Right atrium auricular region (tissue), 2 donors: ENCODE data around the gene ENTR1. TPM values are rescaled to one million over a fixed set of nuclear protein-coding genes. Genes with fewer than 3 reads are reported as not detected.
"Not testable (repeated sequence)": the region's sequence is repeated elsewhere in the genome, so short reads cannot be mapped to it uniquely, and the experiment has no call there.

Experiments
- DNase-seq: peaks from one replicate; pipeline ENCODE4 v3.0.0-alpha.2; 2019; ENCODE audit warnings: low spot score
- H3K27ac ChIP-seq, 2 donors: fragments of 200-600 bp; sonication (generic); 1 replicate in 1 of 2; 2 replicates in 1 of 2; pipeline ENCODE4 v1.5.1; 2016 to 2019
- H3K27me3 ChIP-seq, 2 donors: fragments of 200-600 bp; sonication (generic); one replicate each; pipeline versions ENCODE4 v1.5.1 to v1.6.0; 2017 to 2019
- H3K36me3 ChIP-seq: fragments of 200-600 bp; sonication (generic); one replicate; pipeline ENCODE4 v1.5.1; 2016
- H3K4me1 ChIP-seq, 2 donors: fragments of 200-600 bp; sonication (generic); one replicate each; pipeline versions ENCODE4 v1.5.1 to v1.6.0; 2017 to 2019
- H3K4me3 ChIP-seq, 2 donors: fragments of 200-600 bp; sonication (generic); 1 replicate in 1 of 2; 2 replicates in 1 of 2; pipeline ENCODE4 v1.5.1; 2017 to 2019; ENCODE audit warnings: mild to moderate bottlenecking in 1 of 2, moderate library complexity in 1 of 2
- H3K9me3 ChIP-seq, 2 donors: fragments of 200-600 bp; sonication (generic); one replicate each; pipeline ENCODE4 v1.5.1; 2019
- total RNA-seq, 2 donors: library from RNA; depleted of rRNA; stranded (reverse); fragments of >200 nt; gene quantifications; one replicate each; pipeline ENCODE4 v1.1.0, GENCODE V29; 2016
- TF ChIP-seq, protein P1 (sequence below), 2 donors: fragments of 200-600 bp; sonication (generic); IDR thresholded peaks; one replicate each; pipeline ENCODE4 v1.5.1; 2019; ENCODE audit warnings: antibody characterized with exemption in 2 of 2

The ENTR1 gene
- total RNA-seq, 2 donors from 2014 or later = 10.3 to 17.6 TPM

GRCh38 chr9:136409557-136410455 lies 608 bp downstream of the ENTR1 start:
- peaks cover 0 to 29% of the 10 kb centered on the region in 2 donors for H3K4me1 ChIP-seq
- H3K9me3 ChIP-seq = no peaks in the 10 kb centered on the region
- H3K4me3 ChIP-seq = peak overlapping the region; percentile 74 to 97
- H3K36me3 ChIP-seq = peaks cover 49% of the 10 kb centered on the region
- no peaks in the 10 kb centered on the region for H3K27me3 ChIP-seq
- TF ChIP-seq, protein P1, sequence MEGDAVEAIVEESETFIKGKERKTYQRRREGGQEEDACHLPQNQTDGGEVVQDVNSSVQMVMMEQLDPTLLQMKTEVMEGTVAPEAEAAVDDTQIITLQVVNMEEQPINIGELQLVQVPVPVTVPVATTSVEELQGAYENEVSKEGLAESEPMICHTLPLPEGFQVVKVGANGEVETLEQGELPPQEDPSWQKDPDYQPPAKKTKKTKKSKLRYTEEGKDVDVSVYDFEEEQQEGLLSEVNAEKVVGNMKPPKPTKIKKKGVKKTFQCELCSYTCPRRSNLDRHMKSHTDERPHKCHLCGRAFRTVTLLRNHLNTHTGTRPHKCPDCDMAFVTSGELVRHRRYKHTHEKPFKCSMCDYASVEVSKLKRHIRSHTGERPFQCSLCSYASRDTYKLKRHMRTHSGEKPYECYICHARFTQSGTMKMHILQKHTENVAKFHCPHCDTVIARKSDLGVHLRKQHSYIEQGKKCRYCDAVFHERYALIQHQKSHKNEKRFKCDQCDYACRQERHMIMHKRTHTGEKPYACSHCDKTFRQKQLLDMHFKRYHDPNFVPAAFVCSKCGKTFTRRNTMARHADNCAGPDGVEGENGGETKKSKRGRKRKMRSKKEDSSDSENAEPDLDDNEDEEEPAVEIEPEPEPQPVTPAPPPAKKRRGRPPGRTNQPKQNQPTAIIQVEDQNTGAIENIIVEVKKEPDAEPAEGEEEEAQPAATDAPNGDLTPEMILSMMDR (IDR thresholded peaks at IDR 0.05) = no peak
- DNase-seq = peak; percentile 62
- H3K27ac ChIP-seq = peak overlapping the region; percentile 68 to 70

- TF ChIP-seq, protein P1 (IDR thresholded peaks at IDR 0.05) = no peak
- no peak for DNase-seq
- H3K9me3 ChIP-seq = no peaks in the 10 kb centered on the region
- no peaks in the 10 kb centered on the region for H3K27me3 ChIP-seq
- H3K27ac ChIP-seq = no peak overlapping the region
- H3K4me3 ChIP-seq = no peak overlapping the region
- H3K4me1 ChIP-seq = peaks cover 0 to 29% of the 10 kb centered on the region in 2 donors
- peaks cover 33% of the 10 kb centered on the region for H3K36me3 ChIP-seq
Observed at GRCh38 chr9:136407911-136408310, 2.5 kb downstream of the ENTR1 start.

- not testable (repeated sequence) for H3K27ac ChIP-seq, DNase-seq, H3K4me3 ChIP-seq, H3K9me3 ChIP-seq, H3K27me3 ChIP-seq
- peaks cover 25% of the 10 kb centered on the region for H3K36me3 ChIP-seq
- peaks cover 0 to 28% of the 10 kb centered on the region in 2 donors for H3K4me1 ChIP-seq
Observed at GRCh38 chr9:136407061-136407460, 3.4 kb downstream of the ENTR1 start.

DNA sequence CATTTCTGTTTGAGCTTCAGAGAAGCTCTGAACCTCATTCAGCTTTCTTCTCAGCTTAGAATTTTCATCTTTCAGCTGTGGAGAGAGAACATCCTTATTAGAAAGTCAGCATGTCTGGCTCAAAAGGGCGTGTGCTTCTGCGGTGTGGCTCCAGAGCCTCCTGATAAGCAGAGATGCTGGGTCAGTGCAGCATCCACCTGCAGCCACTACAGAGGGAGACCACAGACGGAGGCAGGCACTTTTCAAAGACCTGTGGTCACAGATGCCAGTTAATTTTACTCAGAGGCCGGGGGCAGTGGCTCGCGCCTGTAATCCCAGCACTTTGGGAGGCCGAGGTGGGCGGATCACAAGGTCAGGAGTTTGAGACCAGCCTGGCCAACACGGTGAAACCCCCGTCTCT lies 4.5 kb downstream of the ENTR1 start:
- not testable (repeated sequence) for H3K27ac ChIP-seq, DNase-seq, H3K4me3 ChIP-seq, H3K27me3 ChIP-seq, H3K9me3 ChIP-seq
- Histone ChIP-seq H3K4me1 (peaks cover 0 to 17% of the 10 kb centered on the region in 2 donors), H3K36me3 (peaks cover 25% of the 10 kb centered on the region)

GRCh38 chr9:136405481-136405880 lies 4.9 kb downstream of the ENTR1 start:
- peaks cover 0 to 19% of the 10 kb centered on the region in 2 donors for H3K4me1 ChIP-seq
- H3K9me3 ChIP-seq = no peaks in the 10 kb centered on the region
- TF ChIP-seq, protein P1 (IDR thresholded peaks at IDR 0.05) = no peak
- H3K27me3 ChIP-seq = no peaks in the 10 kb centered on the region
- no peak overlapping the region for H3K4me3 ChIP-seq
- DNase-seq = no peak
- H3K27ac ChIP-seq = no peak overlapping the region
- H3K36me3 ChIP-seq = peaks cover 25% of the 10 kb centered on the region

- Histone ChIP-seq H3K27me3 (no peaks in the 10 kb centered on the region), H3K27ac (no peak overlapping the region), H3K4me1 (peaks cover 0 to 19% of the 10 kb centered on the region in 2 donors), H3K4me3 (no peak overlapping the region), H3K36me3 (peaks cover 25% of the 10 kb centered on the region), H3K9me3 (no peaks in the 10 kb centered on the region)
- DNase-seq = no peak
- TF ChIP-seq, protein P1 (IDR thresholded peaks at IDR 0.05) = no peak
Observed at GRCh38 chr9:136404801-136405136, 5.6 kb downstream of the ENTR1 start.
